ENCODE measurements around the gene EHD4.

Gene EHD4

DNA sequence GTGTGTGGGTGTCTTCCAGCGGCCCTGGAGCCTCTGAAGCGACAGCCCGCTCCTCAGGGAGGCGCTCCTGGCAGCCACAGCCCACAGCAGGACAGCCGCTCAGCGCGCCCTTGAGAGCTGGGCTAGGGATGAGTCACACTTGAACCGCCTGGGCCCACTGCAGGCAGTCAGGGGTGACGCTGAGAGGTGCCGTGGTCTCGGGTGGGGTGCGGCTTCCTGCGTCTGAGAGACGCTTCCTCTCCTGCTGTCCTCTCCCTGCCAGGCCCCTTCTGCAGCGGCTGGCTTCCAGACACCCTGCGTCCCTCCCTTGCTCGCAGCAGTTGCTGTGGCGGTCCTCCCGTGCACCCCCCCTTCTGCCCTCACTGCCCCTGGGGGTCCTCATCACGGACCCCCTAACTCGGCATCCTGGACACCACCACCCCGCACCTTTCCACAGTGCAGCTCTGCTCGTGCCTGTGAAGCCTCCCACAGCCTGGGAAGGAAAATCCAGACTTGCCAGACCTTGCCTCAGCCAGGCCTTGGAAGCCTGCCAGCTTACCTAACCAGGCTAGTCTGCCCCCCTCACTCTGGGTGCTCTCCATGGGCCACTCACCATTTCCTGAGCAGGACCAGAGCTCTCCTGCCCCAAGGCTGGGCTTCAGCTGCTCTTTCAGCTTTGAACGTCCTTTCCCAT is 77.4 kb downstream of the EHD4 start:
- TF ChIP-seq, protein P1, sequence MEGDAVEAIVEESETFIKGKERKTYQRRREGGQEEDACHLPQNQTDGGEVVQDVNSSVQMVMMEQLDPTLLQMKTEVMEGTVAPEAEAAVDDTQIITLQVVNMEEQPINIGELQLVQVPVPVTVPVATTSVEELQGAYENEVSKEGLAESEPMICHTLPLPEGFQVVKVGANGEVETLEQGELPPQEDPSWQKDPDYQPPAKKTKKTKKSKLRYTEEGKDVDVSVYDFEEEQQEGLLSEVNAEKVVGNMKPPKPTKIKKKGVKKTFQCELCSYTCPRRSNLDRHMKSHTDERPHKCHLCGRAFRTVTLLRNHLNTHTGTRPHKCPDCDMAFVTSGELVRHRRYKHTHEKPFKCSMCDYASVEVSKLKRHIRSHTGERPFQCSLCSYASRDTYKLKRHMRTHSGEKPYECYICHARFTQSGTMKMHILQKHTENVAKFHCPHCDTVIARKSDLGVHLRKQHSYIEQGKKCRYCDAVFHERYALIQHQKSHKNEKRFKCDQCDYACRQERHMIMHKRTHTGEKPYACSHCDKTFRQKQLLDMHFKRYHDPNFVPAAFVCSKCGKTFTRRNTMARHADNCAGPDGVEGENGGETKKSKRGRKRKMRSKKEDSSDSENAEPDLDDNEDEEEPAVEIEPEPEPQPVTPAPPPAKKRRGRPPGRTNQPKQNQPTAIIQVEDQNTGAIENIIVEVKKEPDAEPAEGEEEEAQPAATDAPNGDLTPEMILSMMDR (IDR thresholded peaks at IDR 0.05) = no peak
- peaks cover 17% of the 10 kb centered on the region for H3K27me3 ChIP-seq
- H3K27ac ChIP-seq = no peak overlapping the region
- H3K4me3 ChIP-seq (ENCODE audit: low read depth in 1 of 2, low read length in 1 of 2) = no peak overlapping the region
- H3K4me1 ChIP-seq (ENCODE audit: control insufficient read depth in 1 of 2, insufficient read depth in 1 of 2, low read depth in 1 of 2, low read length in 1 of 2) = no peaks in the 10 kb centered on the region
- H3K36me3 ChIP-seq = peaks cover 18% of the 10 kb centered on the region
- no peaks in the 10 kb centered on the region for H3K9me3 ChIP-seq

DNA sequence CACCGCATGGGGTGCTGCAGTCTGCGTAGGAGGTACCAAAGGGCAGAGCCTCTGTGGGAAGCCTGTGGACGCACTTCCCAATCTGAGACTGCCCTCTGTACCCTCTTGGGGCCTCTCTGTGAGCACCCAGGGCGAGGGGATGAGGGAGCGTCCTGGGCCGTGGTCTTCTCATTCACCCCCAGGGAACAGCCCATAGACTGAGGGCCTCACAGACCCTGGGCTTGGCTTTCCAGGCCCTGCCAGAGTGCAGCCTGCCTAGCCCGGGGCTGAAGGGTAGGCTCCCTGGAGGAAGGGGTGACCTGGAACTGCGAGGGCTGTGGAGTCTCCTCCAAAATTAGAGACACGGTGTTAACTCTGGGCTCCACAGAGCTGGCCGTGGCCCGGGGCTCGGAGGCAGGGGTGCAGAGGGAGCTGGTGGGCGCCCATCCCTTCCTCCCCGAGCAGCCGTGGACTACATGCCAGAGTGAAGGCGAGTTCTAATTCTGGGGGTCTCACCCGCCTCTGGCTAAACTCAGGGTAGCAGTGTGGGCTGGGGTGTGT is 78.0 kb downstream of the EHD4 start:
- no peaks in the 10 kb centered on the region for H3K4me1 ChIP-seq (ENCODE audit: control insufficient read depth in 1 of 2, insufficient read depth in 1 of 2, low read depth in 1 of 2, low read length in 1 of 2)
- H3K4me3 ChIP-seq (ENCODE audit: low read depth in 1 of 2, low read length in 1 of 2) = no peak overlapping the region
- TF ChIP-seq, protein P1 (IDR thresholded peaks at IDR 0.05) = no peak
- H3K27ac ChIP-seq = no peak overlapping the region
- peaks cover 12% of the 10 kb centered on the region for H3K36me3 ChIP-seq
- H3K27me3 ChIP-seq = peaks cover 17% of the 10 kb centered on the region
- no peaks in the 10 kb centered on the region for H3K9me3 ChIP-seq

DNA sequence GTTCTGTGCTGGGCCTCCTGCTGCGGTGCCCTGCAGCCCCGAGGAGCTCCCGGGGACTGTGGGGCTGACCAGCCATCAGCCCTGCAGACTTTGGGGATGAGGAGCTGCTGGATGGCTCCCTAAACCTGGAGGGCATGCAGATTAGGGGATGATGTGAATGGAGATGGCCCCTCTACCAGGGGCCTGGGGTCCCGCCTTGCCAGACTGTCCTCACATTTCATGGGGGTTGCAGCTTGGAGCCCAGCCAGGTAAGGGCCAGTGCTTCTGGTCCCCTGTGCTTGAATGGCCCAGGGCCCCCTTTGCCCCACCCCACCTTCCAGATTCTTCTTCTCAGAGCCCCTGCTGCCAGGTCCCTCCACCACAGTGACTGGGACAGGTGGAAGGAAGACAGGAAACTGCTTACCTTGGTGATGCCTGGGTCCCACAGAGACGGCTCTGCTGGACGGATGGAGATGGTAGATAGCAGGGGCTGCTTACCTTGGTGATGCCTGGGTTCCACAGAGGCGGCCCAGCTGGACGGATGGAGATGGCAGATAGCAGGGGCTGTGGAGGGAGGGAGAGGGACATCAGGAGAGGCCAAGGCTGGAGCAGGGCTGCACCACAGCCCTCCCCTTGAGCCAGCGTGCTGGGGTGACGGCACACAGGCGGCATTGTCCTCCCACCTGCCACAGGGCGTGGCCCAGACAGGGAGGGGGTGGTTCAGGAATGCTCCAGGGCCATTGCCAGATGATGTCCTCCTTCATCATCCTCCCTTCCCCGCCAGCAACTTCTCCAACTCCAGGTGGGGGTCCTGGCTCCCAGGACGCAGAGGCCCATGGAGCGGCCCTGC is 78.7 kb downstream of the EHD4 start, which contains the start of gene SPTBN5:
Gene SPTBN5 (minus strand): TSS at position 632 of the 829 bp plus-strand sequence. CDS start 556 bp downstream, at position 76.
- Histone ChIP-seq H3K27me3 (peaks cover 17% of the 10 kb centered on the region), H3K27ac (no peak within 1 kb of the TSS), H3K36me3 (peaks cover 5% of the 10 kb centered on the region), H3K9me3 (no peaks in the 10 kb centered on the region), H3K4me1 (ENCODE audit: control insufficient read depth in 1 of 2, insufficient read depth in 1 of 2, low read depth in 1 of 2, low read length in 1 of 2) (no peaks in the 10 kb centered on the region), H3K4me3 (ENCODE audit: low read depth in 1 of 2, low read length in 1 of 2) (no peak within 1 kb of the TSS)
- TF ChIP-seq, protein P1 (IDR thresholded peaks at IDR 0.05) = no peak

DNA sequence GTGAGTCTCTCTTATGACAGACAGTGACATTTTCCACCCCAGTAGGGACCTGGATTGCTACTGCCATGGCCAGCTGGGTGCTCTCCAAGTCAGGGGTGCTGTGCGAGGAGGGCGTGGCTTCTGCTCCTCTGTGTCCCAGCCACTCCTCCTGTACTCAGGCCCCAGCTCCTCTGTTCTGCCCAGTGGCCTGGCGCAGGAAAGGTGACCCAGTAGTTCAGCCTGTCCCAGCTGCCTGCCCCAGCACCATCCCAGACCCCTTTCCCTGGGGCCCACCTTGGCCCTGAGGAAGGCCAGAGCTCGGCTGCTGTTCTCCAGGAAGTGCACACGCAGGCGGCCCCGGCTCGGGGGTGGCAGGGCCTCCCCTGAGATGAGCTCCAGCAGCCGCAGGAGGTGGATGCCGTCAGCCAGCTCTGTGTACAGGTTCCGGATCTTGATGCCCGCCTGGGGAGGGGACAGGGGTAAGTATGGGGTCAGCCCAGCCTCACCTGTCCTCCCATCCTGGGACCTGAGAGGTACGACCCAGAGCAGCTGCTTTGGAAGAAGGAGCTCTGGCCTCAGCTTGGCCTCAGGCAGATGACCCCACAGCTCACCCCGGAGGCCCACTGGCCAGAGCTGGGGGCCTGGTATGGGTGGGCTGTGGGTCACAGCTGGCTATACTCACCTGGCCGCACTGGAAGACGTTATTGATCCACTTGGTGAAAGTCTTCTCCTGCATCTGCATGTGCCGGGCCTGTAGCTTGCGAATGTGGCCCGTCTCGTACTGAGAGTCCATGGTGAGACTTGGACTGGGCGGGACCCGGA is 79.5 kb downstream of the EHD4 start:
- Histone ChIP-seq H3K4me1 (ENCODE audit: control insufficient read depth in 1 of 2, insufficient read depth in 1 of 2, low read depth in 1 of 2, low read length in 1 of 2) (no peaks in the 10 kb centered on the region), H3K4me3 (ENCODE audit: low read depth in 1 of 2, low read length in 1 of 2) (no peak overlapping the region), H3K9me3 (no peaks in the 10 kb centered on the region), H3K27ac (no peak overlapping the region), H3K27me3 (peaks cover 17% of the 10 kb centered on the region), H3K36me3 (no peaks in the 10 kb centered on the region)
- TF ChIP-seq, protein P1 (IDR thresholded peaks at IDR 0.05) = no peak

DNA sequence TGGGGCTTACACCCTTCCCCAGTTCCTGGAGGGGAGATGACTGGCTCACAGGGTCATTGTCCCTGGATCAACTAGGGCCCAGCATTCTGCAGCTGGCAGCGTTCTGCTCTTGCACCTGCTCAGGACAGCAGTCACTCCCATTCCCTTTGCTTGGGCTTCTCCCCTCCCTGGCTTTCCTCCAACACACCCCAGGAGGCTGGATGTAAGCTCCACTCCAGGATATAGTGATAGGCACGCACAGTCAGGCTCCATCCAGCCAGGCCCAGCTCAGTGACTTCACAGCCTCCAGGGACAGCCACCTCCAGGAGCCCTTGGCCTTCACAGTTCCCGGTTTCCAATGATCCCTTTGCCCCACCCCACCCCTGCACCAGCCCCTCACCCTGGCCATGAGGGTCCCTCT is 80.4 kb downstream of the EHD4 start:
- peaks cover 17% of the 10 kb centered on the region for H3K27me3 ChIP-seq
- no peaks in the 10 kb centered on the region for H3K4me1 ChIP-seq (ENCODE audit: control insufficient read depth in 1 of 2, insufficient read depth in 1 of 2, low read depth in 1 of 2, low read length in 1 of 2)
- TF ChIP-seq, protein P1 (IDR thresholded peaks at IDR 0.05) = no peak
- no peaks in the 10 kb centered on the region for H3K36me3 ChIP-seq
- no peak overlapping the region for H3K4me3 ChIP-seq (ENCODE audit: low read depth in 1 of 2, low read length in 1 of 2)
- H3K9me3 ChIP-seq = no peaks in the 10 kb centered on the region
- no peak overlapping the region for H3K27ac ChIP-seq

Data from neutrophil (primary cell).